Measurements from ENCODE around the gene XPNPEP2. TPM values are rescaled to one million over a fixed set of nuclear protein-coding genes. Genes with fewer than 3 reads are reported as not detected.

XPNPEP2 gene
- total RNA-seq, 1 experiment from 2014 or later: not detected

GRCh38 chrX:129700536-129700935, 38.2 kb upstream of the XPNPEP2 start:
- no peak overlapping the region for H3K4me3 ChIP-seq (ENCODE audit: low read depth in 2 of 2, low read length in 2 of 2)
- ChIA-PET POLR2A (no interaction called here), CTCF (no interaction called here)
- in situ Hi-C loops (cut with HindIII; ENCODE audit: low pct_unique_long_range_greater_than_20kb, low sequenced_read_pairs) (no loop called here), intact Hi-C loops (cut with micrococcal nuclease; ENCODE audit: unreplicated experiment) (no loop called here)
- DNase-seq (ENCODE audit: low read depth, low spot score) (no peak), ATAC-seq (no peak)
- no peaks in the 10 kb centered on the region for H3K9me3 ChIP-seq (ENCODE audit: control insufficient read depth, insufficient read depth, low read depth, low read length)
- no peaks in the 10 kb centered on the region for H3K27me3 ChIP-seq (ENCODE audit: control insufficient read depth, insufficient read depth, low read length)
- no peak overlapping the region for H3K27ac ChIP-seq (ENCODE audit: low read length)
- H3K36me3 ChIP-seq (ENCODE audit: control insufficient read depth, insufficient read depth, low read length): no peaks in the 10 kb centered on the region
- BruUV-seq (replicated peaks): no TSS peak
- TF ChIP-seq POLR2AphosphoS5 (IDR thresholded peaks at IDR 0.05; ENCODE audit: low read depth, low read length) (no peak), SIN3A (IDR thresholded peaks at IDR 0.05; ENCODE audit: borderline replicate concordance, insufficient read depth, low read depth, low read length) (no peak), CTCF (IDR thresholded peaks at IDR 0.05) (no peak), REST (IDR thresholded peaks at IDR 0.05; ENCODE audit: insufficient read depth in 1 of 2, low read depth in 2 of 2, low read length in 1 of 2) (no peak), TCF7L2 (IDR thresholded peaks at IDR 0.05; ENCODE audit: low read depth, low read length) (no peak)
- H3K4me1 ChIP-seq (ENCODE audit: control insufficient read depth, insufficient read depth, low read length): peaks cover 15% of the 10 kb centered on the region

- Histone ChIP-seq H3K27me3 (ENCODE audit: control insufficient read depth, insufficient read depth, low read length) (no peaks in the 10 kb centered on the region), H3K27ac (ENCODE audit: low read length) (no peak overlapping the region), H3K4me3 (ENCODE audit: low read depth in 2 of 2, low read length in 2 of 2) (no peak overlapping the region), H3K36me3 (ENCODE audit: control insufficient read depth, insufficient read depth, low read length) (no peaks in the 10 kb centered on the region), H3K9me3 (ENCODE audit: control insufficient read depth, insufficient read depth, low read depth, low read length) (no peaks in the 10 kb centered on the region), H3K4me1 (ENCODE audit: control insufficient read depth, insufficient read depth, low read length) (peaks cover 15% of the 10 kb centered on the region)
- no peak for ATAC-seq
- ChIA-PET CTCF (interaction anchor here (0.6 kb wide), 1 partner anchor 15 kb away, joined by 4 read pairs; no protein-coding TSS in a partner anchor), POLR2A (no interaction called here)
- intact Hi-C loops (cut with micrococcal nuclease; ENCODE audit: unreplicated experiment) (no loop called here), in situ Hi-C loops (cut with HindIII; ENCODE audit: low pct_unique_long_range_greater_than_20kb, low sequenced_read_pairs) (no loop called here)
- no peak for DNase-seq (ENCODE audit: low read depth, low spot score)
- no TSS peak for BruUV-seq (replicated peaks)
- TF ChIP-seq REST (IDR thresholded peaks at IDR 0.05; ENCODE audit: insufficient read depth in 1 of 2, low read depth in 2 of 2, low read length in 1 of 2) (no peak), SIN3A (IDR thresholded peaks at IDR 0.05; ENCODE audit: borderline replicate concordance, insufficient read depth, low read depth, low read length) (no peak), POLR2AphosphoS5 (IDR thresholded peaks at IDR 0.05; ENCODE audit: low read depth, low read length) (no peak), TCF7L2 (IDR thresholded peaks at IDR 0.05; ENCODE audit: low read depth, low read length) (no peak), CTCF (IDR thresholded peaks at IDR 0.05) (no peak)
Measured at GRCh38 chrX:129701624-129702069, 37.1 kb upstream of the XPNPEP2 start.
